Peyer's patch (tissue), 4 donors: ENCODE data around the gene SH3RF3. TPM values are rescaled to one million over a fixed set of nuclear protein-coding genes. Genes with fewer than 3 reads are reported as not detected.

ENCODE experiments used
- DNase-seq, 3 donors: peaks; one replicate each; pipeline ENCODE4 v3.0.0-alpha.2; 2017 to 2019
- H3K27ac ChIP-seq, 4 donors: fragments of 200-600 bp; sonication (generic); one replicate each; pipeline ENCODE4 v1.5.1; 2016 to 2019
- H3K27me3 ChIP-seq, 2 donors: fragments of 200-600 bp; sonication (generic); one replicate each; pipeline ENCODE4 v1.5.1; 2019
- H3K36me3 ChIP-seq, 3 donors: fragments of 200-600 bp; sonication (generic); one replicate each; pipeline ENCODE4 v1.5.1; 2016 to 2019
- H3K4me1 ChIP-seq, 4 donors: fragments of 200-600 bp; sonication (generic); one replicate each; pipeline ENCODE4 v1.5.1; 2016 to 2019
- H3K4me3 ChIP-seq, 4 donors: fragments of 200-600 bp; sonication (generic); 1 replicate in 3 of 4; 2 replicates in 1 of 4; pipeline ENCODE4 v1.5.1; 2016 to 2019; ENCODE audit warnings: mild to moderate bottlenecking in 1 of 4
- H3K9me3 ChIP-seq, 4 donors: fragments of 200-600 bp; sonication (generic); one replicate each; pipeline ENCODE4 v1.5.1; 2016 to 2019; ENCODE audit warnings: mild to moderate bottlenecking in 1 of 4
- POLR2A ChIP-seq, 2 donors: fragments of 450-650 bp; IDR thresholded peaks; one replicate each; pipeline ENCODE4 v1.5.1; 2017; ENCODE audit warnings: antibody characterized with exemption in 2 of 2, mild to moderate bottlenecking in 2 of 2, moderate library complexity in 2 of 2
- total RNA-seq, 4 donors: library from RNA; depleted of rRNA; stranded (reverse); fragments of >200 nt; gene quantifications; one replicate each; pipeline ENCODE4 v1.1.0, GENCODE V29; 2016
- TF ChIP-seq, protein P1 (sequence below), 6 experiments: fragments of 450-650 bp in 4 of 6; fragments of 200-600 bp in 2 of 6; sonication (generic) in 1 of 6; IDR thresholded peaks; one replicate each; pipeline ENCODE4 v1.5.1; 2017 to 2019; ENCODE audit warnings: antibody characterized with exemption in 6 of 6, mild to moderate bottlenecking in 3 of 6, moderate library complexity in 1 of 6

The SH3RF3 gene
- total RNA-seq, 4 donors from 2014 or later, result 1.1 to 5.0 (median 3.3) TPM

DNA sequence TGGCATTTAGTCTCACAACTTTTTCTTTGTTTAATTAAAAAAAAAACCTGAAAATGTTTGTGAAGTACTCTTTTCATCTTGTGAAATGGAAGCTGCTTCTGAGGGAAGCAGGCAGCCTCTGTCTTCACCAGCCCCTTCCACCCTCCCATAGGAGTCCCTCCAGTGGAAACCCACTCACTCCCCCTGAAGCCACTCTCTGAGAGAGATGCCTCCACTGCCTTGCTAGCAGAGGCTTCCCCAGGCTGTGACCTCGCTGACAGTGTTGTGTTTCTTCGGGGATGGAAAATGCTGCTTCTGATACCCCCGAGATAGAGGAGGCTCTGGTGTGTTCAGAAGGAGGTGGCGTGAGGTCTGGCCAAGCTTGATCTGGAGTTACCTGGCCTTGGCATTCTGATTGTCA is 59.9 kb downstream of the SH3RF3 start:
- H3K4me3 ChIP-seq, result no peak overlapping the region
- no peak for DNase-seq
- TF ChIP-seq, protein P1, sequence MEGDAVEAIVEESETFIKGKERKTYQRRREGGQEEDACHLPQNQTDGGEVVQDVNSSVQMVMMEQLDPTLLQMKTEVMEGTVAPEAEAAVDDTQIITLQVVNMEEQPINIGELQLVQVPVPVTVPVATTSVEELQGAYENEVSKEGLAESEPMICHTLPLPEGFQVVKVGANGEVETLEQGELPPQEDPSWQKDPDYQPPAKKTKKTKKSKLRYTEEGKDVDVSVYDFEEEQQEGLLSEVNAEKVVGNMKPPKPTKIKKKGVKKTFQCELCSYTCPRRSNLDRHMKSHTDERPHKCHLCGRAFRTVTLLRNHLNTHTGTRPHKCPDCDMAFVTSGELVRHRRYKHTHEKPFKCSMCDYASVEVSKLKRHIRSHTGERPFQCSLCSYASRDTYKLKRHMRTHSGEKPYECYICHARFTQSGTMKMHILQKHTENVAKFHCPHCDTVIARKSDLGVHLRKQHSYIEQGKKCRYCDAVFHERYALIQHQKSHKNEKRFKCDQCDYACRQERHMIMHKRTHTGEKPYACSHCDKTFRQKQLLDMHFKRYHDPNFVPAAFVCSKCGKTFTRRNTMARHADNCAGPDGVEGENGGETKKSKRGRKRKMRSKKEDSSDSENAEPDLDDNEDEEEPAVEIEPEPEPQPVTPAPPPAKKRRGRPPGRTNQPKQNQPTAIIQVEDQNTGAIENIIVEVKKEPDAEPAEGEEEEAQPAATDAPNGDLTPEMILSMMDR (IDR thresholded peaks at IDR 0.05), result no peak
- TF ChIP-seq POLR2A (IDR thresholded peaks at IDR 0.05), result no peak
- H3K27ac ChIP-seq, result no peak overlapping the region
- no peaks in the 10 kb centered on the region for H3K9me3 ChIP-seq
- H3K27me3 ChIP-seq, result no peaks in the 10 kb centered on the region
- no peaks in the 10 kb centered on the region for H3K4me1 ChIP-seq
- no peaks in the 10 kb centered on the region for H3K36me3 ChIP-seq

- TF ChIP-seq, protein P1 (IDR thresholded peaks at IDR 0.05), result no peak
- TF ChIP-seq POLR2A (IDR thresholded peaks at IDR 0.05), result no peak
- Histone ChIP-seq H3K4me1 (no peaks in the 10 kb centered on the region), H3K9me3 (no peaks in the 10 kb centered on the region), H3K4me3 (no peak overlapping the region), H3K27ac (no peak overlapping the region), H3K36me3 (no peaks in the 10 kb centered on the region), H3K27me3 (no peaks in the 10 kb centered on the region)
- no peak for DNase-seq
Observed at GRCh38 chr2:109189751-109190150, 60.7 kb downstream of the SH3RF3 start.

- H3K27me3 ChIP-seq, result no peaks in the 10 kb centered on the region
- peaks cover 0 to 5% (median 0%) of the 10 kb centered on the region in 4 donors for H3K4me1 ChIP-seq
- no peak for DNase-seq
- TF ChIP-seq POLR2A (IDR thresholded peaks at IDR 0.05), result no peak
- TF ChIP-seq, protein P1 (IDR thresholded peaks at IDR 0.05), result no peak
- no peaks in the 10 kb centered on the region for H3K9me3 ChIP-seq
- no peak overlapping the region for H3K27ac ChIP-seq
- H3K4me3 ChIP-seq, result no peak overlapping the region
- H3K36me3 ChIP-seq, result no peaks in the 10 kb centered on the region
Observed at GRCh38 chr2:109193807-109194619, 65.0 kb downstream of the SH3RF3 start.

DNA sequence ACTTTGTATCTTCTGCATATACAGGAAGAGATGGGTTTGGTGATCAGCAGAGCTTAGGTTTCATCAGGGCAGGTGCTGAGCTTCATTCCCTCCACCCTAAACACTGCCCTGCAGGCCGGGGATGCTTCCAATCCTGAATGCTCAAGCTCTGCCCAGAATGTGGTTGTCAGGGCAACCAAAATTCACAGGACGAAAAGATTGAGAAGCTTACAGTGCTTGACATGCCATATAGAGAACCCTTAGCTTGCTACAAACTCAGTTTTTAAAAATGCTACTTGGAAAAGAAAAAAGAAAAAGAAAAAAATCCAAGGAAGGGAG is 65.6 kb downstream of the SH3RF3 start:
- no peak for DNase-seq

GRCh38 chr2:109195193-109196045 is 66.4 kb downstream of the SH3RF3 start:
- DNase-seq, result no peak
- Histone ChIP-seq H3K27ac (no peak overlapping the region), H3K9me3 (no peaks in the 10 kb centered on the region), H3K36me3 (no peaks in the 10 kb centered on the region), H3K27me3 (no peaks in the 10 kb centered on the region), H3K4me1 (peaks cover 0 to 5% (median 0%) of the 10 kb centered on the region in 4 donors), H3K4me3 (no peak overlapping the region)
- TF ChIP-seq POLR2A (IDR thresholded peaks at IDR 0.05), result no peak
- TF ChIP-seq, protein P1 (IDR thresholded peaks at IDR 0.05), result no peak

More for the DNA sequence above, 65.6 kb downstream of the SH3RF3 start:
- Histone ChIP-seq H3K36me3 (no peaks in the 10 kb centered on the region), H3K4me3 (no peak overlapping the region), H3K4me1 (peaks cover 0 to 5% (median 0%) of the 10 kb centered on the region in 4 donors), H3K27ac (no peak overlapping the region), H3K27me3 (no peaks in the 10 kb centered on the region), H3K9me3 (no peaks in the 10 kb centered on the region)
- TF ChIP-seq, protein P1 (IDR thresholded peaks at IDR 0.05), result no peak
- no peak for TF ChIP-seq POLR2A (IDR thresholded peaks at IDR 0.05)
